DOHH2 (cell line): ENCODE measurements around the gene MAFB.

Source experiments
- H3F3A ChIP-seq: fragments of 200-600 bp; sonication (generic), shearing (Covaris generic); 2 replicates; pipeline ENCODE4 v1.6.0; 2016; ENCODE audit warnings: antibody characterized with exemption, mild to moderate bottlenecking; ENCODE audit not compliant: control insufficient read depth, insufficient read depth
- H3K27ac ChIP-seq: fragments of 200-600 bp; sonication (generic); 2 replicates; pipeline ENCODE4 v1.5.1; 2014; ENCODE audit warnings: low read depth, mild to moderate bottlenecking, low read length, moderate library complexity
- H3K27me3 ChIP-seq: fragments of 200-600 bp; sonication (generic); 2 replicates; pipeline ENCODE4 v1.6.1; 2014; ENCODE audit warnings: mild to moderate bottlenecking, low read length, mixed read lengths; ENCODE audit not compliant: control insufficient read depth
- H3K36me3 ChIP-seq: fragments of 200-600 bp; sonication (generic); 2 replicates; pipeline ENCODE4 v1.6.1; 2014; ENCODE audit warnings: mild to moderate bottlenecking, low read length, moderate library complexity, mixed read lengths; ENCODE audit not compliant: control insufficient read depth
- H3K4me1 ChIP-seq: fragments of 200-600 bp; sonication (generic); 2 replicates; pipeline ENCODE4 v1.6.1; 2014; ENCODE audit warnings: mild to moderate bottlenecking, low read length, mixed read lengths; ENCODE audit not compliant: control insufficient read depth
- H3K4me2 ChIP-seq: fragments of 200-600 bp; sonication (generic); 2 replicates; pipeline ENCODE4 v1.6.0; 2014; ENCODE audit warnings: mild to moderate bottlenecking, low read length, moderate library complexity
- H3K4me3 ChIP-seq: fragments of 200-600 bp; sonication (generic); 2 replicates; pipeline ENCODE4 v1.5.1; 2014; ENCODE audit warnings: mild to moderate bottlenecking, low read length, mixed read lengths
- H3K79me2 ChIP-seq: fragments of 200-600 bp; sonication (generic); 2 replicates; pipeline ENCODE4 v1.6.1; 2014; ENCODE audit warnings: mild to moderate bottlenecking, low read length, mixed read lengths; ENCODE audit not compliant: control insufficient read depth
- H3K9me2 ChIP-seq: fragments of 200-600 bp; sonication (generic); replicated peaks from 2 replicates; pipeline ENCODE4 v1.6.1; 2014; ENCODE audit warnings: mild to moderate bottlenecking, low read length, mixed read lengths; ENCODE audit not compliant: control insufficient read depth
- H3K9me3 ChIP-seq: fragments of 200-600 bp; sonication (generic); 2 replicates; pipeline ENCODE4 v1.6.1; 2014; ENCODE audit warnings: antibody characterized with exemption, low read length, mixed read lengths; ENCODE audit not compliant: control insufficient read depth, insufficient read depth
- H4K20me1 ChIP-seq: fragments of 200-600 bp; sonication (generic); 2 replicates; pipeline ENCODE4 v1.6.0; 2014; ENCODE audit warnings: low read depth, mild to moderate bottlenecking, antibody characterized with exemption, low read length, moderate library complexity; ENCODE audit not compliant: control insufficient read depth, insufficient read depth
- CTCF ChIP-seq: fragments of 200-600 bp; sonication (generic); IDR thresholded peaks from one replicate; pipeline ENCODE4 v1.5.1; 2014; ENCODE audit warnings: antibody characterized with exemption, mild to moderate bottlenecking, low read depth, low read length; ENCODE audit not compliant: poor library complexity, severe bottlenecking
- EZH2phosphoT487 ChIP-seq: fragments of 200-600 bp; sonication (generic); IDR thresholded peaks from 2 replicates; pipeline ENCODE4 v1.6.1; 2017; ENCODE audit warnings: borderline replicate concordance, mild to moderate bottlenecking, antibody characterized with exemption, low read length, moderate library complexity, mixed read lengths

MAFB gene

DNA sequence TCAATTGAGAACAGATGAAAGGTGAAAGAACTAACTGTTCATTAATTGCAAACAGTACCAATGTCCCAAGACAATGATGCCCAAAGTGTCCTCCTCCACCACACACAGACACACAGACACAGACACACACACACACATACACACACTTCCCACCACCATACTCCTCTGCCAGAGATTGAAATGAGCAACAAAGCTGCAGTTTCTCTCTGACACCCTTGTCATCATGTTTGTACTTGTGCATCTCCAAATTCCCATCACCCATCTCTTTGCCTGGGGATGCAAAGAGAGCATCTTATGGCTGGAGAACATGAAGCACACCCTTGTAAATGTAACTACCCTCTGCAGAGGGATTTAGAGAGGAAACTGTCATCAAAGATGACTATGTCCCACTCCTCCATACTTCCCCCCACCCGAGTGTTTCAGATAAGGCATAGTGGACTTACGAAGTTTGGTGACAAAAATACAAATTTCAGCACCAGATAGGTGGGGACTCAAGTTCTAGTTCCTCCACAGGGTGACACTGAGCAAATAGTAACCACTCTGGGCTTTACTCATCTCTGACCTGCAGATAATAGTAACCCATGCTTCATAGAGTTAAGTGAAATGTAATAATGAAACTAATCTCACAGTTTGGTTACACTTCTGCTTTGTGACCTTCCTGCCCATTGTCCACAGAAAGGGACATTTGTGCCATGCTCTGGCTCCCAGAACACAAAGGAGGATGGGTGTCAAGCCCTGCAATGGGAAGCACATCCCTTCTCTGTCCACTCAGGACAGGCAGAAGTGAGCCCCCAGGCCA, 8.7 kb downstream of the MAFB start:
- H3K36me3 ChIP-seq, result no peaks in the 10 kb centered on the region
- H3K27me3 ChIP-seq, result peaks cover 35% of the 10 kb centered on the region
- no peaks in the 10 kb centered on the region for H3K79me2 ChIP-seq
- no peaks in the 10 kb centered on the region for H3F3A ChIP-seq
- no peaks in the 10 kb centered on the region for H3K9me3 ChIP-seq
- no peak overlapping the region for H3K27ac ChIP-seq
- TF ChIP-seq EZH2phosphoT487 (no peak), CTCF (no peak)
- no peaks in the 10 kb centered on the region for H3K9me2 ChIP-seq
- H4K20me1 ChIP-seq, result no peaks in the 10 kb centered on the region
- H3K4me2 ChIP-seq, result no peak overlapping the region
- no peaks in the 10 kb centered on the region for H3K4me1 ChIP-seq
- H3K4me3 ChIP-seq, result no peak overlapping the region

DNA sequence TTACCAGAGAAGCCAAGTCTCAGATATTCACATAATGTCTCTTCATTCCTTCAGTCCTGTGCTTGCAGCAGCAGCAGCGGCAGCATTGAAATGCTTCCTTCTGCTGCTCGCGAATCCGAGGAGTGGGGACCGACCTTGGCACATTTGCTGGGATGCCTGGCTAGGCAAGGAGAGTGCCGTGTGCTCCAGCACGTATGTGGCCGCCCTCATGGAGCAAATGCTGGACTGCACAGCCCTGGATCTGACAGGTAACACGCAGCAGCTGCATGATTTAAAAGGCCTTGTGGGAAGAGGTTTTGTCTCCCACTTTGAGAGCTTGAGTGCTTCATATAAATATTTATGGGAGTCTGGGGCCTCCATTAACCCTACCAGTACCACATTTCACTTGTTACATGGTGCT, 9.9 kb downstream of the MAFB start:
- no peak overlapping the region for H3K27ac ChIP-seq
- no peaks in the 10 kb centered on the region for H3F3A ChIP-seq
- no peaks in the 10 kb centered on the region for H3K79me2 ChIP-seq
- no peak overlapping the region for H3K4me3 ChIP-seq
- no peaks in the 10 kb centered on the region for H3K4me1 ChIP-seq
- TF ChIP-seq CTCF, result no peak
- TF ChIP-seq EZH2phosphoT487, result no peak
- no peaks in the 10 kb centered on the region for H3K9me3 ChIP-seq
- no peaks in the 10 kb centered on the region for H4K20me1 ChIP-seq
- H3K27me3 ChIP-seq, result peaks cover 26% of the 10 kb centered on the region
- no peaks in the 10 kb centered on the region for H3K36me3 ChIP-seq
- no peaks in the 10 kb centered on the region for H3K9me2 ChIP-seq
- no peak overlapping the region for H3K4me2 ChIP-seq

- Histone ChIP-seq H3K27ac (no peak overlapping the region), H3F3A (no peaks in the 10 kb centered on the region), H3K4me1 (no peaks in the 10 kb centered on the region), H3K9me2 (no peaks in the 10 kb centered on the region), H3K27me3 (peaks cover 24% of the 10 kb centered on the region), H3K4me2 (no peak overlapping the region), H3K36me3 (no peaks in the 10 kb centered on the region), H3K9me3 (no peaks in the 10 kb centered on the region), H3K79me2 (no peaks in the 10 kb centered on the region), H4K20me1 (no peaks in the 10 kb centered on the region), H3K4me3 (no peak overlapping the region)
- TF ChIP-seq CTCF, result no peak
- no peak for TF ChIP-seq EZH2phosphoT487
Measured at GRCh38 chr20:40678286-40678875, 10.7 kb downstream of the MAFB start.
